ENCODE results near the gene AMIGO3.

Gene AMIGO3

GRCh38 chr3:49723628-49724551 is 4.4 kb upstream of the AMIGO3 start, which contains the start of gene GMPPB:
Gene GMPPB, minus strand, starts transcription at chr3:49723951. Its CDS starts 225 bp downstream, at chr3:49723726.
- peak; percentile 97 for DNase-seq

- peak; percentile 56 for DNase-seq
Measured at GRCh38 chr3:49723296-49723627, 3.8 kb upstream of the AMIGO3 start.

- DNase-seq: no peak
Measured at GRCh38 chr3:49722896-49723295, 3.4 kb upstream of the AMIGO3 start.

- no peak for DNase-seq
Measured at GRCh38 chr3:49721896-49722781, 2.7 kb upstream of the AMIGO3 start.

GRCh38 chr3:49721596-49721895 is 2.1 kb upstream of the AMIGO3 start:
- no peak for DNase-seq

GRCh38 chr3:49720855-49721595 is 1.5 kb upstream of the AMIGO3 start:
- DNase-seq: no peak

GRCh38 chr3:49718858-49719213 is 648 bp downstream of the AMIGO3 start:
- DNase-seq: peak; percentile 52

- no peak for DNase-seq
Measured at GRCh38 chr3:49717959-49718857, 1.3 kb downstream of the AMIGO3 start.

- no peak for DNase-seq
Measured at GRCh38 chr3:49717211-49717958, 2.1 kb downstream of the AMIGO3 start.

- DNase-seq: no peak
Measured at GRCh38 chr3:49716691-49717210, 2.7 kb downstream of the AMIGO3 start.

GRCh38 chr3:49716169-49716568 is 3.3 kb downstream of the AMIGO3 start:
- DNase-seq: no peak

- DNase-seq: no peak
Measured at GRCh38 chr3:49715611-49716121, 3.8 kb downstream of the AMIGO3 start.

- no peak for DNase-seq
Measured at GRCh38 chr3:49714728-49715550, 4.5 kb downstream of the AMIGO3 start.

- DNase-seq: no peak
Measured at GRCh38 chr3:49713336-49714105, 6.0 kb downstream of the AMIGO3 start.

GRCh38 chr3:49712631-49713317 is 6.7 kb downstream of the AMIGO3 start:
- no peak for DNase-seq

GRCh38 chr3:49712166-49712565 is 7.3 kb downstream of the AMIGO3 start:
- no peak for DNase-seq

GRCh38 chr3:49711489-49711888 is 8.0 kb downstream of the AMIGO3 start:
- no peak for DNase-seq

- no peak for DNase-seq
Measured at GRCh38 chr3:49709852-49710251, 9.6 kb downstream of the AMIGO3 start.

- no peak for DNase-seq
Measured at GRCh38 chr3:49707113-49707480, 12.4 kb downstream of the AMIGO3 start.
